ENCODE measurements around the gene UGT2B17.

The UGT2B17 gene

DNA sequence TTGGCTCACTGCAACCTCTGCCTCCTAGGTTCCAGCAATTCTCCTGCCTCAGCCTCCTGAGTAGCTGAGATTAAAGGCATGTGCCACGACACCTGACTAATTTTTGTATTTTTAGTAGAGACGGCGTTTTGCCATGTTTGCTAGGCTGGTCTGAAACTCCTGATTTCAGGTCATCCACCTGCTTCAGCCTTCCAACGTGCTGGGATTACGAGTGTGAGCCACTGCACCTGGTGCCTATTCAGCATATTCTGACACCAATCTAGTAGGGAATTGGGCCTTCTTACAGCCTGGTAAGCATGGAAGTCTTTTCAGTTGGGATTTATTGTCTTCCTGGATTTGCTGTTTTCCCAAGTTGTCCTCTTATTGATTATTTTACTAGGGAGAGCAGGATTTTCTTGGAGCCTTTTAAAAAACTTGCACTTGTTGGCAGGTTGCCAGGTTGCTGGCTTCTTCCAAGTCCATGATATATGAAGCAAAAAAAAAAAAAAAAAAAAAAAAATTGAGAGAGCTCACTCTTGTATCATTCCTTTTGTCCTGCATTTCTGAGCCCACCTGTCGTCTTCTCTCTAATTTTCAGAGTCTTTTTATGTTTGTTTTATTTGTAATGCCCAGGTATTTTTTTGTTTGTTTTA lies 85.2 kb downstream of the UGT2B17 start:
- DNase-seq: peak in 1 of 10 donors; percentile 64
- intact Hi-C loops (cut with DNase I): no loop called here

DNA sequence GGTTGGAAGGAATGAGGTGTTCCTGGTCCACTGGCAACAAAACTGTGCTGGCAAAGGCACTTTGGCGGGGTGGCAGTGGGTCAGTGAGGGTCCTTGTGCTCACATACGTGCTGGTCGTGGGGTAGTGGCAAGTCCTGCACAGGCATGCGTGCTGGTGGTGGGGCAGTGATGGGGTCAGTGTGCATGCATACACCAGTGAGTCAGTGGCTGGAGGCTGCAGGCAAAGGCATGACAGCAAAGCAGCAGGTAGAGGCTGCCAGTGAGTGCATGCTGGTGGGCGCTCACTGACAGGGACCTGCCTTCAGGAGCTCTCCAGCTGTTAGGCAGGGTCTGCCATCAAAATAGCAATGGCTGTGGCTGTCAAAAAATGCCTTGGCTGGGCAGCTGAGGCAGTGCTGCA lies 86.8 kb downstream of the UGT2B17 start:
- intact Hi-C loops (cut with DNase I): no loop called here

More for the DNA sequence above, 86.8 kb downstream of the UGT2B17 start:
- DNase-seq: peak in 1 of 10 donors; percentile 80

All from posterior cingulate gyrus (tissue), 11 donors.